GM19239 (cell line): ENCODE data around the gene GLRA2.
A peak's percentile ranks its signal among the peaks of the same experiment; 100 is the strongest.

Experiments
- DNase-seq: peaks from one replicate; pipeline ENCODE4 v3.0.0; 2011; ENCODE audit warnings: low spot score; ENCODE audit not compliant: insufficient read length
- FAIRE-seq: peaks from 2 replicates; lab custom pipeline; 2011; peaks lifted over from hg19 to GRCh38; lab: Jason Lieb, UNC

The GLRA2 gene

DNA sequence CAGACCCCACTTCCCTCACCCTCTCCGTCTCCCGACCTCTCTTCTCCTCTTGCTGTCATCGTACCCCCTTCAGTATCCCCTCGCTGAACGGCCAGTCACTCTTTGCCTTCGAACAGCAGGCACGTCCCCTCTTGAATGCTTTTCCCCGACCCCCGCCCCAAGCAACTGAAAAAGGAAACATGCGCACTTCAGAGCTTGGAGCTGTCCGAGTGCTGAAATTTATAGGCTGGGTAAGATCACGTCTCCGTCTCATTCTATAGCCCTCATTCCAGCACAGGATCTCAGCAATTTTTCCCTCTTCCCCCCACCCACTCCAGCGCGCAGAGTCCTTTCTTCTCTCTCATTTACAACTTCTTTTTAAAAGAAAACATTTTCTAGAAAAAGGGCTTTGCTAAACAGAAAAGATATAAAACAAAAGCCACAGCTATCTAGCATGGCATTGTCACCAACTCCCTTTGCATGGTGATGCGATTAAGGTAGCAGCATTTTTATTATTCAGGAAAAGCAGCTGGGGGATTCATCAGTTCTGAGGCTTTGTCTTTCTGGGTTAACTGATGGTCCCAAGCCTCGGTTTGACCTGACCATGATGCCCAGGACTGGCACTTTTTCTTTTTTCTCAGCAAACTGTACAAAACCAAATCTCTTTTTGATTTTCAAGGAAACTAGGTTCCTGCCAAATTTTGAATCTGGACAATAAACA lies at the start of gene GLRA2:
Gene GLRA2 (plus strand): TSS at position 247 of the 700 bp plus-strand sequence. CDS start 522 bp downstream, outside the sequence.
- no peak for DNase-seq
- no peak for FAIRE-seq

DNA sequence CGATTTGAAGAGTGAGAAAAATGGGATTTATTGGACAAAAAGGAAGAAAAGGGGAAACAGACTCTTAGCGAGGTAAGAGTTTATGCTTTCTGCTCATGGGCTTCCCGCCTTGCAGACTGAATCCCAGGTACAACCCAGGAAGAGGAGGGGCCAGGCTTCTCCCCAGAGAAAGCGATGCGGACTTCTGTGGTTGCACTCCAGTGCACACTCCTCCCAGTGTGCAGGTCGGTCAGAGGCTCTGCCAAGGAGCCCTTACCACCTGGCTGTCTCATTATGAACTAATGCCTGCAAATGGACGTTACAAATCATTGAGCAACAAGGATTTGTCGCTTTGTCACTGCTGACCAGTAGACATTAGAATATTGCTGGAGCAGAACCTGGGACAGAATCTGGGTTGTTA lies 39.9 kb upstream of the GLRA2 start:
- DNase-seq, result no peak
- peak; percentile 51 for FAIRE-seq

DNA sequence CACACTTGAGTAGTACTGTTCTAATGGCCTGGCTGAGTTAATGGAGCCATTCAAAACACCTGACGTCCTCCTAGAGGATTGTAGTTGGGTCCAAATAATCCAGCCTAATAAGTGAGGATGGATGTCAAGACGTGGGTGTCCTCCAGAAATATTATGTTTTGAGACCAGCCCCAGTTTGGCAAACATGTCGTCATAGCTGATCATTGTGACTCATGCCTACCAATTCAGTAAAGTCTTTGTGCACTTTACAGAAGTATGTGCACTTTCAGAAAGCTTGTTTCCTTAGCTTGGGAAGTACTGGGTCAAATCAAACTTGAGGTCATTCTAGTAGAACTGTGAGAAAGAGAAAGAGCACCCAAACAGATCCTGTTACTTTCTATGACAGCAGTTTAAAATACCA lies 37.6 kb upstream of the GLRA2 start:
- FAIRE-seq, result no peak
- no peak for DNase-seq

DNA sequence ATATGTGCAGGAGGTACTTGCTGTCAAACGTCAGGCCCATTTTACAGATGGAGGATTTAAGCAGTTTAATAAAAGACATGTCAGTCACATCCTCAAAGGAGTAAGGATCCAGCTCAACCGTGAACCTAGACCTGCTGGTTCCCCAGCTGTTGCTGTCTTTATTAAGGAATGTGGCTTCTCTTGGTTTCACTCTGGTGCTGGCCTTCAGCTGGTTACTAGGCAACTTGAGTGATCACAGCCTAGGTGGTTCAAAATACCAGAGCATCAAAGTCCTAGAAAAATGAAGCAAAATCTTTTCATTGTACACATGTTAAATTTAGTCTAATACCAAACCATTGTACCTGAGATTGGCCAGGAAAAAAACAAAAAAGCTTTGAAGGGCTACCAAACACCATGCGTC lies 32.7 kb upstream of the GLRA2 start:
- FAIRE-seq, result no peak

DNA sequence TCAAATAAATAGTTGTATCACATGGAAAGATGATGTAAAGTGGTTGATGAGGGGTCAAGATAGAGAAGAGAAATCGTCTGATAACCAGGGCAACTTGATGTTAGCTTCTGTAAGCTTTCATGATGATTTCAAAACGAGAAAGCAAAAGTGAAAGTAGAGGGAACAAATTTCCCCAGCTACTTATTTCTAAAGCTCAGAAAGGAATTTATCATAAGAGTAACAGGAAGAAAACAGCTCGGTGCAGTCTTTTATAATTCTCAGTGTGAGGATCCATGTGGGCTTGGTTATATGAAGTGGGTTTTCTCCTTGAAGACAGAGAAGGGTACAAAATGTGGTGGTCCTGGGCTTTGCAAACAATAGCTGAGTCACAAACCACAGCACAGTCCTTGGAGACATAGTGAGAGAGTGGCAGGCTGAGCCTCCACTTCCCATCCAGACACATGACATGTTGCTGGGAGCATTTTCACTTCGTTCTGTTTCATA lies 32.1 kb upstream of the GLRA2 start:
- DNase-seq, result peak; percentile 1

More for the DNA sequence above, 32.7 kb upstream of the GLRA2 start:
- no peak for DNase-seq

DNA sequence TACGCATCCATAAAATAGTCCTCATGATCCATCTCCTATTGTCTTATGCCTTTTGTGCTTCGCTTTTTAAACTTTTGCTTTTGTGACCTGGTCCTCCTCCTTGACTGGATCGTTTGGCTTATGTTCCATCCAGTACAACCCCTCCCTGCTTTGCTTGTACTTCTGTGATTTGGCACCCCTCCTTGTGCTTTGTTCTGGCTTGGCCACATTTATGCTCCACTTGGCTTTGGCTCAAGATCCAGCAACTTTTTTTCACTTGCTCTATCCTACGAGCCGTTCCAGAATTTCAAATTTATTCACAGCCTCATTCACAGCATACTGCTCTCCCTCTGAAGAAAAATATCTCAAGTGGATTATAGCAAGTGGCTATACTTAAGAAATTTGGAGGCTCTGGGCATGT lies 28.0 kb upstream of the GLRA2 start:
- DNase-seq (no peak), FAIRE-seq (no peak)

More for the DNA sequence above, 32.1 kb upstream of the GLRA2 start:
- peak; percentile 84 for FAIRE-seq

DNA sequence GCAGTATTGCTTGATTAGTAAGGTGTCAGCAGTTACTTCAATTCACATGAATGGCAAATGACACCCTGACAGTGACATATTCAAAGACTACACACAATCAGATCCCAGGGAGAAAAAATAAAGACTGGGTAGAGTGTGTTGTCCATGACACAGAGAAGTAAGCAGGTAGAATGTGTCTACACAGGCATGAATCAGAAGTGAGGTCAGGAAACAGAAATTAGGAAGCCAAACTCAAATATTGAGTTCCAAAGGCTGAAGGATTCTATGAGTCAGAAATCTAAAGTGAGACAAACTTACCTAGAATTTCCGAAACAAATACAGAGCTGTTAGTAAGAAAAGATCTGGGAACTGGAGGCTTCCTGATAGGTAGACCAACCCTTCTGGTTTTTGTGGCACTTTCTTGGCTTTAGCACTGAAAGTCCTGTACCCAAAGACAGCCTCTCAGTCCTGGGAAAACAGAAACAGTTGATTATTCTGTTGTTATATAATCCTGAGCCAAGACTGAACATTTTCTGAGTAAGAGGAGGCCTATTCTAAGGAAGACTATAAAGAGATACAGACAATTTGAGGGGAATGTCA lies 24.3 kb upstream of the GLRA2 start:
- FAIRE-seq (no peak), DNase-seq (no peak)

DNA sequence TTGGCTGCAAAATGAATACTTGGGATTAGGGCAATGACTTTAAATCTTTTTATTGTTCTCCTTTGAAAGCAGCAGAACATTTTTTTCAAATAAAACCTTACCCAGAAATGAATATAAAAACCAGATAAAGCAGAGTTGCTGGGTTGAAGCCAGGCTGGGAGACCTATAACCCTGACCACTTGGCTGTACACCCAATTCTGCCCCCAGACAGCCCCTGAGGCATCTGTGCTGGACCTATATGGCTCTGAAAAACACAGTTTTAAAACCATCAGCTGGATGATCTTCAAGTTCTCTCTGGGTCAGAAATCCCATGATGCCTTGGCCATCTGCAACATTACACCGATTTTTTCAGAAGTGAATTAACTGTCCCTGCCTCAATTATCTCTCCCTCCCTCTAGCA lies 23.7 kb upstream of the GLRA2 start:
- no peak for DNase-seq
- no peak for FAIRE-seq

DNA sequence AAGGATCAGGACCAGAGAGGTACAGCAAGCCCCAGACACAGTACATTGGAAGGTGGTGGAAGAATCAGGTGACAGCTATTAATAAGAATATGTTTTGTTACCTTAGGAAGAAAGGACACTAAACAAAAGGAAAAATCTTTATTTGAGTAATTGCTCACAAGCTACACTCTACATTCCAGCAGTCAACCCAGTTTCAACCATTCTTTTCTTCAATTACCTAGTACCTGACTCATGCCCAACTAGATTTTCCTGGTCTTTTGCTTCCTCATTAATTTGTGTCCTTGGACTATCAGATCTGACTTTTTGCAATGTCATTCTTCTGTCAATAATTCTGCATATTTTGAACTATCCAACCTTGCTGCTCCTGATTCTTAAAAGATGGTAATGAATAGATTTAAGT lies 22.5 kb upstream of the GLRA2 start:
- FAIRE-seq (no peak), DNase-seq (no peak)

DNA sequence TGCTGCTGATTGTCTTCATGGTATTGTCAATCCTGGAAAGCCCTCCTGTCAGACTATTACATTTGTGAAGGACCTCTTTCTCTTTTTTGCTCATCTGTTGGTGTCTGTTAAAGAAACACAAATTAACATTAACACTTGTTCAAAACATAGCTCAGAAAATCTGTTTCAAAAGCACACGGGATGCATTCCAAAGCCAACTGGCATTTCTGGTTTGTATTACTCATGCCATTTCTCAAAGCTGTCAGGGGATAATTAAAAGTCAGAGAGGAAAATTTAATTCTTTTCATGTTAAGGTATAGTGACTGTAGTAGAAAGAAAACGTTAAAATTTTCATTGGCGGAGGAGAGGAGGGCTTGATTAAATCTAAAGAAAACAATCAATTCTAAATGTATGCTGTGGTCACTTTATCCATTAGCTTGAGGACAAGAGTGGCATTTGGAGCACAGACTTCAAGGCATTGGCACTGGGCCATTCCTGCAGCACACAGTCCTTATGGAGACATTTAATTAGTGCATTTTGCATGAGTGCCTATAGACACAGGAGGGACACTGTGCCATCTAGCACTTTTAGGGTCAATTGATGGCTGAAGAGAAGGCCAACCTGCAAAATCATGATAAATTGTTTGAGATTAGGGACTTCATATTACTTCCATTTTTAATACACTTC lies 21.2 kb upstream of the GLRA2 start:
- DNase-seq (no peak), FAIRE-seq (no peak)

DNA sequence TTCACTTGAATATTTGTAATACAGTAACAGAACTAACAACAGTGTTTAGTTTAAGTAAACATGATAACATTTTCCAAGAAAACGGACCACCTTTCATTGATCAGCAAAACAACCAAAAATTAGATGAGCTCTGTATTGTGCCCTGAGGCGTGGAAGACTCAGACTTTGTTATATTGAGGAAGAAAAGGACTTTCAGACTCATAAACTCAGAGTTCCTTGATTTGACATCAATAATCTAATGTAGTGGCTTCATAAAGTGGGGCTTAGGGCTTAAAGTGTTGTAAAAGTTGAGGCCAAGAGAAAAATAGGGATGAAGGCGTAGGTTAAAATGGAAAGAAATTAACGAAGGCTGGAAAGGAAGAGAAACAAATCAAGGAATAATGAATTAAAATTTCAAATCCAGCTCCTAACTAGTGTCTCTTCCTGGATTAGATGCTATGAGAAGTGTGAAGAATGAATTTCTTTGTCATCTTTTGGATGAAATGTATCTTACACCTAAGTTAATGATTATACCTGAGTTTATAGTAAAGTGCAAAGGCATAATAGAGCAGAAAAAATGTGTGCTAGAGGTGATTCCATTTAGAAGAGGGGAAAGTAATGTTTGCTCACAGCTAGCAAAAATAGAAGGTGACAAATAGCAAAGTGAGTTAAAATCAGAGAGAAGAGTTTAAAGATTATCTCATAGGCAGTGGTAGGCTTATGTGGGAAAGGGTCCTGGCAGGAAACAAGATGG lies 19.8 kb upstream of the GLRA2 start:
- FAIRE-seq (no peak), DNase-seq (no peak)

DNA sequence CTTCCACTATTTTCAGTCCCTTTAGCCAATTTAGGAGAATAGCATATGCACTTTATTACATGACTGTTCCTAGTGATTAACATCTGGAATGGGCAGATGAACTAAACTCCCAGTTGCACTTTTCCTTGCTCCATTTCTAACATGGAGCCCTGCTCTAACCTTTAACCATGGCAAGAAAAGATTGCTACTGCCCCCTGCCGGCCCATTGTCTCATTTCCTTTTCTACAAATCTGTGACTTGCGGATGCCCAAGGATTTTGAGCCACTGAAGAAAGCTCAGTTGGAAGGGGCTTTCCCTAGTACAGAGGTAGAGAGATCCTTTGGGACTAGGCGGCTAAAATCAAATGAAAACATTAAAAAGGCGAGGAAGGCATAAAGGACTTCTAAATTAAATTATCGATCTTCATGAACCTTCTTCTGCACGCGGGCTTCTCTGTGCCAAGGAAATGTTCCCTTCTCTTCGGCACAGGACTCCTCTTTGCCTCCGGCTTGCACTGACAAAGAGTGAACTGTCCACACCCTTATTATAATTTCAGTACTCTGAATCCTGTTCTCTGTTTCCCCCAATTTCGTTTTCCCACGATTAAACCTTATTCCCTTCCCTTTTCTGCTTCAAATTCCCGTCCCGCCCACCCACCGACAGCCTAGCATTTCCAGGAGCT lies 577 bp upstream of the GLRA2 start:
- FAIRE-seq (no peak), DNase-seq (no peak)

DNA sequence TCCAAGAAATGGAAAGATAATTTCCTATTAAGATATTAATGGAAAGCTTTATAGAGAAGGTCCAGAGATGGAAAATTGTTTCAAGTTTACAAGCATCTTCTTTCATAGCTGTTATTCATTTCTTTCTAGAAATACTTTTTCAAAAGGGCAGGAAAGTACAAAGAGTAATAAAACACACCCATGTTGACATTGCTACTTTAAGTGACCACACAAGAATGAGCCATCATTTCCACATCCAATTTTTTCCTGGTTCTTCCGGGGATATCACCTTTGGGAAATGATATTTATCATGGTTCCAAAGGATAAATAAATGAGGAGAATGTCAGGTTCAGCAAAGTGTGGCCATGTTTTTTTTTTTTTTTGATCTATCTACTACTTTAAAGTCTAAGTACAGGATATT lies 4.5 kb downstream of the GLRA2 start:
- no peak for FAIRE-seq
- no peak for DNase-seq

DNA sequence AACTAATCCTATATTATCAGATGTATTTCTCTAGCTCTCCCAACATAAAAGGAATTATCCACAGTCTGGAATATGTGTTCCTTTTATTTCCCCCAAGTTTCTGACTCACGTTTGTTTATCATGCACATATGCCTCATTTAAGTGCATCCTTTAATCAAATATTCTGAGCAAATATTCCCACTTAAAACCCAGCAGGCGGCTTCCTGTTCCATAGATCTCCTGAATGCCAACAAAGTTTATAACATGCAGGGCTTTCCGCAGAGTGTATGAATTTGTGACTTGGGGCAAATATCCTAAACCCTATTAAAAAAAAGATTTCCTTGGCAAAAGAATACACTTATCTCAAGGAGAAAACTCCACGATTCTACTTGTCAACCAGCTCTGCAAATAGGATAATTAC lies 16.9 kb downstream of the GLRA2 start:
- FAIRE-seq (no peak), DNase-seq (no peak)

DNA sequence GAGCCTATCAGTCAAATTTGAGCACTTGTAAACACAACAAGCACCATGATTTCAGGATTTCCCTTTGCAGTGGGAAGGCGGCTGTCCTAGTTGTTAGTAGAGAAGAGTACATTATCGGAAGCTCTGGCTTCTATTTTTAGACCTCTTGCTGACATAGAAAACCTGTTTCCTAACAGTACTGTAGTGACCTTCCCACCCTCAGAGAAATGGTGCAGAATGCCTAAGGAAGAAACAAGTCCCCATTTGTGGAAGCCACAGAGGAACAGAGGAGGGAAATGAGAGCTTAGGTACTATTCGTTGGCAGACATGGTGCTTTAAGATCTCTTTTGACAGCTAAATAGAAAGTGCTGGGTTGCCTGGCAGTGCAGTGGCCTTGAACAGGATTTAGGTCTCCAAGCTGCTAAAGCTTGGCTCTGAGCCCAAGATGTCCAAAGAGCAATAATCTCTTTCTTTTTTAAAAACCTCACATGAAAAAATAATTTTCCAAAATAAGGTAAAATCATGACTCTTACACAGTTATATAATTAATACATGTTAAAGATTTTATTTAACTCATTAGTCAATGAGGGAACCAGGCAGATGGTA lies 24.9 kb downstream of the GLRA2 start:
- DNase-seq (no peak), FAIRE-seq (no peak)

DNA sequence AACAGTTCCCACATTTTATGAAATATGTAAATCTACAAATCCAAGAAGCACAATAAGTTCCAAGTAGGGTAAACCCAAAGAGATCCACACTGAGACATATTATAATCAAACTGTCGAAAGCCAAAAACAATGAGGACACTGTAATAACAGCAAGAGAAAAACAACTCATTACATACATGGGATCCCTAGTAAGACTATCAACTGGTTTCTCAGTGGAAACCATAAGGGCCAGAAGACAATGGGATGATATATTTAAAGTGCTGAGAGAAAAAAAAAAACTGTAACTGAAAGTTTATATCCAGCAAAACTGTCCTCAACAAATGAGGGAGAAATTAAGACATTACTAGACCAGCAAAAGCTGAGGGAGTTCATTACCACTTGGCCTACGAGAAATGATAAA lies 34.7 kb downstream of the GLRA2 start:
- DNase-seq, result no peak
- no peak for FAIRE-seq

DNA sequence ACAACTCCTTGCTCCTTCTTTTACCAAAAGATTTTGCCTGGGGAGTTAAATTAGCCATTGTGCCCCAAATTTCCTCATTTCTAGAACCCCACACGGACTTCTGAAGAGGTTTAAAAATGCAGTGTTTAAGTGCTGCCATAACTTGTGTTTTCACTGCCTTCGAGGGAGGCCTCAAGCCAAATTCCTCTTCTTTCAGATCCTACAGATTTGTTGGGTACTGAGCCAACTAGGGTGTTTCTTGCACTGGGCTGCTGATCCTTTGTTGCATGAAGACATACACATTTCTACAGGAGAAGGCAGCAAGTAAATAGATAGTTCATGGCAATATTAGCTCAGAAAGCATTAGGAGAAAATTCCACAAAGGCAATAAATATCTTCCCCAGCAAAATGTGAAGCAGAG lies 43.8 kb downstream of the GLRA2 start:
- no peak for FAIRE-seq
- no peak for DNase-seq

DNA sequence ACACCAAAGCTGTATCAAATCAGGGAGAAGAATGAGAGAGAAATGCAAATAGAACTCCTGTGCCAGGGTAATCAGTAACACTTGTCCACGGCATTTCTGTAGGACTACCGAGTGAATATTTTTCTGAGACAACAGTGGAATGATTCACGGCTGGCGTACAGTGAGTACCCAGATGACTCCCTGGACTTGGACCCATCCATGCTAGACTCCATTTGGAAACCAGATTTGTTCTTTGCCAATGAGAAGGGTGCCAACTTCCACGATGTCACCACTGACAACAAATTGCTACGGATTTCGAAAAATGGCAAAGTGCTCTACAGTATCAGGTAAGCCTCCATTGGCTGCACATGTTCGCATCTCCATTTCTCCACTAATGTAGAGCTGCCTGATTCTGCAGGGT lies 51.7 kb downstream of the GLRA2 start:
- no peak for DNase-seq
- FAIRE-seq, result no peak

DNA sequence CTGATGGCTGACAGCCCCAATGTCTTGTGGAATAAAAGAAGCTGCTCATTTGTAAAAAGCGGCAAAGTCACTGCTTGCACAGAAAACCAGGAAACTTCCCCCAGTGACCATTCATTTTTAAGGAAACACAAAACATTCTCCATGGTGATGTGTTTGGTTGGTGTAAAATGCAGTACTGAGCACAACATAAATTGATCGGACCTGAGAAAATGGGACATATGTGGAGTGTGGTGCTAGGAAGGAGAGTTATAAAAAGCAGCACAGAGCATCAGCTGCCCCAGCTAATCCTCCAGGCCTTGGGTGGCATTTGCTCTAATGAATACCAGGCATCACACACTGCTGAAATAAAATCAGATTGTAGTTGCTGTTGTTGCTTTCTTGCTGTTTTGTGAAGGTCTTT lies 55.2 kb downstream of the GLRA2 start:
- no peak for FAIRE-seq
- DNase-seq, result no peak

DNA sequence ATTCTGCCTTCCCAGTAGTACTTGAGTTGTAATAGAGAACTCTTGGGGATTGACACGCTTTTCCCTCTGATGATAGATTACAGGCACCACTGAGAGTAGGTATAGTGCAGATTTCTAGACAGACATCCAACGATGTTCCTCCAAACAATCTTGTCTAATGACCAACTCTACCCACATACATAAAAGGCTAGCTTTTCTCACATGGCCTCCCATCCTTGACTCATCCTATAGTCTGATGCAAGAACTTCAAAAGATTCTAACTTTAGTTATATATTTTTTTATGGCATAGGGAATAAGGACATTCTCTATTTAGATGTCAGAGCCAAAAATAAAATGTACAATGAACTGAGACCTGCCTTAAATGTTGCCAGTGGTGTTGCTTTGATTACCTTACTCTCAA lies 60.9 kb downstream of the GLRA2 start:
- DNase-seq, result no peak
- no peak for FAIRE-seq
